SK-N-SH (cell line): ENCODE measurements around the gene UBL4B.

Source experiments
- EZH2phosphoT487 ChIP-seq: fragments of 200-600 bp; sonication (generic); IDR thresholded peaks from 2 replicates; pipeline ENCODE4 v1.6.1; 2017; ENCODE audit warnings: low read depth, mixed run types, mild to moderate bottlenecking, antibody characterized with exemption, moderate library complexity, borderline replicate concordance
- ZBTB33 ChIP-seq: IDR thresholded peaks from 2 replicates; pipeline ENCODE4 v1.4.0; 2012; ENCODE audit warnings: low read depth, borderline replicate concordance

- TF ChIP-seq ZBTB33 (no peak), EZH2phosphoT487 (no peak)
These were observed 46.0 kb downstream of the UBL4B start for GRCh38 chr1:110158261-110158660.
